Breast epithelium (tissue), 3 donors: ENCODE measurements around the gene RPL13.

Source experiments
- CTCF ChIP-seq, 3 donors: fragments of 450-650 bp; IDR thresholded peaks; one replicate each; pipeline ENCODE4 v1.5.1; 2016 to 2017; ENCODE audit warnings: antibody characterized with exemption in 3 of 3, mild to moderate bottlenecking in 3 of 3, moderate library complexity in 3 of 3
- POLR2A ChIP-seq: fragments of 450-650 bp; IDR thresholded peaks from one replicate; pipeline ENCODE4 v1.6.1; 2016; ENCODE audit warnings: antibody characterized with exemption, mild to moderate bottlenecking, moderate library complexity
- POLR2AphosphoS5 ChIP-seq, 3 donors: sonication (generic); formaldehyde crosslinking; IDR thresholded peaks; one replicate each; pipeline ENCODE4 v1.6.1; 2017; ENCODE audit warnings: antibody characterized with exemption in 3 of 3

- no peak for TF ChIP-seq CTCF (IDR thresholded peaks at IDR 0.05)
- TF ChIP-seq POLR2AphosphoS5 (IDR thresholded peaks at IDR 0.05) = no peak
- no peak for TF ChIP-seq POLR2A
These were observed 40.6 kb upstream of the RPL13 start for GRCh38 chr16:89519881-89520280.
